ENCODE measurements around the gene ASPRV1. TPM values are rescaled to one million over a fixed set of nuclear protein-coding genes. Genes with fewer than 3 reads are reported as not detected.

Gene ASPRV1
- total and polyA plus RNA-seq, 4 donors, result 0.19 to 0.75 (median 0.23) TPM

- DNase-seq (ENCODE audit: low spot score), result no peak
- no peak overlapping the region for H3K4me3 ChIP-seq (ENCODE audit: low read depth in 1 of 3, low read length in 3 of 3)
- TF ChIP-seq HNF4G (IDR thresholded peaks at IDR 0.05), result no peak
- no peak for TF ChIP-seq GABPA (IDR thresholded peaks at IDR 0.05 in 1 of 2, conservative IDR thresholded peaks at IDR 0.05 in 1 of 2)
- TF ChIP-seq MAX (IDR thresholded peaks at IDR 0.05), result no peak
- TF ChIP-seq SP1 (IDR thresholded peaks at IDR 0.05), result no peak
- no peak for TF ChIP-seq HNF4A (conservative IDR thresholded peaks at IDR 0.05)
- TF ChIP-seq TAF1 (conservative IDR thresholded peaks at IDR 0.05), result no peak
- TF ChIP-seq REST (IDR thresholded peaks at IDR 0.05), result no peak
- no peak for TF ChIP-seq FOXA1 (IDR thresholded peaks at IDR 0.05)
- no peak for TF ChIP-seq ZBTB33 (IDR thresholded peaks at IDR 0.05)
- no peak for TF ChIP-seq RAD21 (IDR thresholded peaks at IDR 0.05)
- TF ChIP-seq FOXA2 (IDR thresholded peaks at IDR 0.05), result no peak
- no peak for TF ChIP-seq CTCF (IDR thresholded peaks at IDR 0.05; ENCODE audit: low read depth, low read length, missing input control)
- no peak for TF ChIP-seq NR2F2 (IDR thresholded peaks at IDR 0.05)
- no peak for TF ChIP-seq RXRA (IDR thresholded peaks at IDR 0.05)
- no peak for TF ChIP-seq ATF3 (IDR thresholded peaks at IDR 0.05)
- TF ChIP-seq JUND (IDR thresholded peaks at IDR 0.05), result no peak
- no peak for TF ChIP-seq EGR1 (IDR thresholded peaks at IDR 0.05; ENCODE audit: low read depth in 2 of 2)
- no peak for TF ChIP-seq YY1 (IDR thresholded peaks at IDR 0.05)
- no peak overlapping the region for H3K27ac ChIP-seq (ENCODE audit: low read depth in 1 of 2, low read length in 2 of 2)
- H3K27me3 ChIP-seq (ENCODE audit: control insufficient read depth in 4 of 4, insufficient read depth in 4 of 4, low read length in 3 of 4), result no peaks in the 10 kb centered on the region
- H3K36me3 ChIP-seq (ENCODE audit: control insufficient read depth in 4 of 4, insufficient read depth in 3 of 4, low read depth in 1 of 4, low read length in 3 of 4), result peaks cover 0 to 6% (median 1%) of the 10 kb centered on the region in 4 donors
- H3K9me3 ChIP-seq (ENCODE audit: control insufficient read depth in 4 of 4, low read length in 3 of 4), result no peaks in the 10 kb centered on the region
- no peaks in the 10 kb centered on the region for H3K4me1 ChIP-seq (ENCODE audit: control insufficient read depth in 4 of 4, insufficient read depth in 4 of 4, low read length in 3 of 4)
- WGBS, result 96% methylated on average over 6 of the region's 6 CpGs
- H3K9ac ChIP-seq (ENCODE audit: low read depth in 1 of 2, low read length in 2 of 2), result no peak overlapping the region
These were observed 37.3 kb upstream of the ASPRV1 start for GRCh38 chr2:69998761-69999160.

All from liver (tissue), 9 donors.